Stomach smooth muscle (tissue), 2 donors: ENCODE measurements around the gene ACAP1.

Experiments
- H3K27ac ChIP-seq: one replicate; pipeline ENCODE4 v1.7.0; 2013; ENCODE audit warnings: mild to moderate bottlenecking, low read length, inconsistent platforms
- H3K27me3 ChIP-seq, 2 donors: one replicate each; pipeline ENCODE4 v1.7.0; 2013; ENCODE audit warnings: low read length in 2 of 2; ENCODE audit not compliant: insufficient read depth in 2 of 2, control insufficient read depth in 1 of 2
- H3K36me3 ChIP-seq, 2 donors: one replicate each; pipeline ENCODE4 v1.7.0; 2013; ENCODE audit warnings: low read length in 2 of 2; ENCODE audit not compliant: control insufficient read depth in 2 of 2, insufficient read depth in 2 of 2
- H3K4me1 ChIP-seq: one replicate; pipeline ENCODE4 v1.7.0; 2013; ENCODE audit warnings: low read length; ENCODE audit not compliant: control insufficient read depth, insufficient read depth
- H3K4me3 ChIP-seq, 2 donors: one replicate each; pipeline ENCODE4 v1.7.0; 2013; ENCODE audit warnings: low read length in 2 of 2
- H3K9ac ChIP-seq, 2 donors: one replicate each; pipeline ENCODE4 v1.7.0; 2013; ENCODE audit warnings: low read length in 2 of 2, mild to moderate bottlenecking in 1 of 2
- H3K9me3 ChIP-seq, 2 donors: one replicate each; pipeline ENCODE4 v1.7.0; 2013; ENCODE audit warnings: low read length in 2 of 2; ENCODE audit not compliant: control insufficient read depth in 2 of 2
- donor health status: healthy.
- donor health status: Pancreatic carcinoma.

Gene ACAP1

GRCh38 chr17:7391307-7391706 lies 55.0 kb downstream of the ACAP1 start:
- Histone ChIP-seq H3K9ac (peak overlapping the region in 1 of 2 donors; percentile 27), H3K9me3 (no peaks in the 10 kb centered on the region), H3K27ac (no peak overlapping the region), H3K4me3 (no peak overlapping the region), H3K4me1 (peaks cover 20% of the 10 kb centered on the region), H3K36me3 (peaks cover 6 to 16% of the 10 kb centered on the region in 2 donors), H3K27me3 (no peaks in the 10 kb centered on the region)

GRCh38 chr17:7392696-7393612 lies 56.6 kb downstream of the ACAP1 start:
- Histone ChIP-seq H3K4me1 (peaks cover 20% of the 10 kb centered on the region), H3K4me3 (peak overlapping the region; percentile 76 to 84), H3K9me3 (no peaks in the 10 kb centered on the region), H3K36me3 (peaks cover 6 to 16% of the 10 kb centered on the region in 2 donors), H3K27me3 (no peaks in the 10 kb centered on the region), H3K9ac (peak overlapping the region in 1 of 2 donors; percentile 73), H3K27ac (no peak overlapping the region)

- Histone ChIP-seq H3K9ac (peak overlapping the region; percentile 73 to 84), H3K27ac (peak overlapping the region; percentile 69), H3K36me3 (peaks cover 6 to 16% of the 10 kb centered on the region in 2 donors), H3K4me1 (peaks cover 20% of the 10 kb centered on the region), H3K27me3 (no peaks in the 10 kb centered on the region), H3K4me3 (peak overlapping the region; percentile 76 to 84), H3K9me3 (no peaks in the 10 kb centered on the region)
These were observed 57.5 kb downstream of the ACAP1 start for GRCh38 chr17:7393613-7394451.

GRCh38 chr17:7394452-7395191 lies 58.3 kb downstream of the ACAP1 start, which contains the start of gene PLSCR3:
Gene PLSCR3, minus strand, starts transcription at chr17:7394525. Its CDS starts 415 bp downstream, at chr17:7394110.
- H3K27ac ChIP-seq, result peak within 1 kb of the TSS; percentile 69
- H3K9me3 ChIP-seq, result no peaks in the 10 kb centered on the region
- peak within 1 kb of the TSS; percentile 76 to 84 for H3K4me3 ChIP-seq
- H3K36me3 ChIP-seq, result peaks cover 6 to 12% of the 10 kb centered on the region in 2 donors
- peak within 1 kb of the TSS; percentile 73 to 92 for H3K9ac ChIP-seq
- peaks cover 20% of the 10 kb centered on the region for H3K4me1 ChIP-seq
- no peaks in the 10 kb centered on the region for H3K27me3 ChIP-seq

- Histone ChIP-seq H3K4me3 (no peak overlapping the region), H3K27me3 (no peaks in the 10 kb centered on the region), H3K9me3 (no peaks in the 10 kb centered on the region), H3K36me3 (peaks cover 0 to 3% of the 10 kb centered on the region in 2 donors), H3K4me1 (peaks cover 18% of the 10 kb centered on the region), H3K9ac (no peak overlapping the region), H3K27ac (no peak overlapping the region)
These were observed 59.8 kb downstream of the ACAP1 start for GRCh38 chr17:7396147-7396546.

GRCh38 chr17:7398612-7399011 lies 62.3 kb downstream of the ACAP1 start:
- Histone ChIP-seq H3K27me3 (no peaks in the 10 kb centered on the region), H3K9me3 (no peaks in the 10 kb centered on the region), H3K9ac (no peak overlapping the region), H3K4me1 (peaks cover 22% of the 10 kb centered on the region), H3K36me3 (no peaks in the 10 kb centered on the region), H3K4me3 (no peak overlapping the region), H3K27ac (no peak overlapping the region)
